CD4-positive, alpha-beta memory T cell (primary cell): Measurements from ENCODE around the gene NUBP2. TPM values are rescaled to one million over a fixed set of nuclear protein-coding genes. Genes with fewer than 3 reads are reported as not detected.

Experiments used
- CTCF ChIA-PET: fragments of 350-600 bp; sonication (Branson Sonifier 250); formaldehyde crosslinking; loops from one replicate; lab custom pipeline; 2021; ENCODE audit warnings: inconsistent platforms; ENCODE audit not compliant: partially characterized antibody; lab: Charles Lee
- POLR2A ChIA-PET: fragments of 350-600 bp; sonication (Branson Sonifier 250); formaldehyde crosslinking; loops from one replicate; lab custom pipeline; 2021; ENCODE audit not compliant: partially characterized antibody; lab: Charles Lee
- DNase-seq, 5 donors: peaks; one replicate each; pipeline versions ENCODE4 v3.0.0 to v3.0.0-alpha.2; 2020 to 2022; ENCODE audit warnings: mixed read lengths in 1 of 5
- H3K27ac ChIP-seq: one replicate; pipeline ENCODE4 v1.7.0; 2013; ENCODE audit warnings: low read depth, low read length
- H3K27me3 ChIP-seq: 2 replicates; pipeline ENCODE4 v1.7.0; 2013; ENCODE audit warnings: mild to moderate bottlenecking, low read length, moderate library complexity; ENCODE audit not compliant: insufficient read depth
- H3K36me3 ChIP-seq: 2 replicates; pipeline ENCODE4 v1.7.0; 2013; ENCODE audit warnings: mild to moderate bottlenecking, low read length, moderate library complexity; ENCODE audit not compliant: insufficient read depth
- H3K4me1 ChIP-seq: 2 replicates; pipeline ENCODE4 v1.7.0; 2013; ENCODE audit warnings: mild to moderate bottlenecking, low read length, moderate library complexity; ENCODE audit not compliant: insufficient read depth
- H3K4me3 ChIP-seq, 2 donors: one replicate each; pipeline ENCODE4 v1.7.0; 2013; ENCODE audit warnings: low read length in 2 of 2, mild to moderate bottlenecking in 1 of 2
- H3K9me3 ChIP-seq, 2 donors: one replicate each; pipeline ENCODE4 v1.7.0; 2013; ENCODE audit warnings: low read length in 2 of 2, control low read depth in 1 of 2; ENCODE audit not compliant: control insufficient read depth in 1 of 2
- H3K27ac Mint-ChIP-seq, 7 donors: one replicate each; pipeline ENCODE4 v1.8.0; 2020 to 2021; ENCODE audit warnings: mixed read lengths in 7 of 7, mild to moderate bottlenecking in 6 of 7, inconsistent platforms in 3 of 7, moderate library complexity in 3 of 7
- H3K27me3 Mint-ChIP-seq, 2 donors: one replicate each; pipeline ENCODE4 v1.8.0; 2020 to 2021; ENCODE audit warnings: mixed read lengths in 2 of 2
- H3K36me3 Mint-ChIP-seq, 2 donors: one replicate each; pipeline ENCODE4 v1.8.0; 2020 to 2021; ENCODE audit warnings: mixed read lengths in 2 of 2, inconsistent platforms in 1 of 2, mild to moderate bottlenecking in 1 of 2
- H3K4me1 Mint-ChIP-seq, 4 donors: one replicate each; pipeline ENCODE4 v1.8.0; 2020 to 2021; ENCODE audit warnings: mixed read lengths in 4 of 4, mild to moderate bottlenecking in 1 of 4
- H3K4me3 Mint-ChIP-seq, 8 donors: one replicate each; pipeline ENCODE4 v1.8.0; 2020 to 2021; ENCODE audit warnings: mixed read lengths in 8 of 8, mild to moderate bottlenecking in 7 of 8, moderate library complexity in 6 of 8, inconsistent platforms in 3 of 8
- H3K9me3 Mint-ChIP-seq, 8 donors: one replicate each; pipeline ENCODE4 v1.8.0; 2020 to 2021; ENCODE audit warnings: mixed read lengths in 8 of 8, mild to moderate bottlenecking in 5 of 8, inconsistent platforms in 3 of 8, moderate library complexity in 1 of 8
- intact Hi-C: fragments of 100-400 bp; cut with micrococcal nuclease; formaldehyde crosslinking; loops from one replicate; pipeline ENCODE4 v1.15.1; 2023
- polyA plus RNA-seq, 2 donors: library from polyadenylated mRNA; unstranded; fragments of 300-500 nt; fragmentation: Illumina TruSeq; gene quantifications; one replicate each; pipeline ENCODE4 v1.2.3, GENCODE V29; 2021
- total RNA-seq, 2 experiments: library from RNA; stranded (reverse); gene quantifications; one replicate each; pipeline ENCODE4 v1.2.3, GENCODE V29; 2021

NUBP2 gene
- total and polyA plus RNA-seq, 4 experiments from 2014 or later = 55.9 to 98.9 (median 68.5) TPM

DNA sequence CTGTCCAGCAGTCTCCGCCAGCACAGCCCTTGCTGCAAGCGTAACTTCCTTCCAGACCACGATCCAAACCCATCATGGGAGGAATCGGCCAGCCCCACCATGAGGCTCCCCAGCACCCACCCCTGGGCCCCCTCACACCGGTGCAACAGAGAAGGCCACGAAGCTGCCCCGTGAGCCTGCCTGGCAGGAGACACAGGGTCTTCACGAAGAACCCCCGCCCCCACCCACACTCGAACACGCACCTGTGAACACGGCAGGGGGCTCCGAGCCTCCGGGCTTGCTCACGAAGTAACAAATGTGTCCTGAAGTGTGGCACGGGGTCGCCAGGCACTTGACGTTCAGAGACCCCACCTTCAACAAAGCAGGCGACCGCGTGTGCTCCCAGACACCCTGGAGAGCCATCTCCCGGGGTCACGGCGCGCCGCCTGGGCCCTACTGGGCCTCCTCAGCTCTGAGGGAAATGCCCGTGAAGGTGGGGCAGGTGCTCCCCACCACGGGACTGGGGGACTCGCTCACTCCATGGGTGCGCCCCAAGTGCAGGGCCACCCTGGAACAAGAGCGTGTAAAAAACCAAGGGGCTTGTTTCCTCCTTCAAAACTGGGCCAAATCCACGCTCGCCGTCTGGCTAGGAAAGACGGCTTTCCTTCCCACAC is 36.2 kb downstream of the NUBP2 start:
- H3K27me3 Mint-ChIP-seq = no peaks in the 10 kb centered on the region
- peaks cover 1 to 5% (median 4%) of the 10 kb centered on the region in 4 donors for H3K4me1 Mint-ChIP-seq
- Histone ChIP-seq H3K4me3 (no peak overlapping the region), H3K27me3 (no peaks in the 10 kb centered on the region), H3K27ac (no peak overlapping the region), H3K36me3 (peaks cover 42% of the 10 kb centered on the region), H3K4me1 (peaks cover 4% of the 10 kb centered on the region), H3K9me3 (no peaks in the 10 kb centered on the region)
- no peak overlapping the region for H3K4me3 Mint-ChIP-seq
- POLR2A ChIA-PET = no interaction called here
- H3K36me3 Mint-ChIP-seq = peaks cover 5 to 25% of the 10 kb centered on the region in 2 donors
- no peaks in the 10 kb centered on the region for H3K9me3 Mint-ChIP-seq
- peak overlapping the region in 2 of 7 donors; percentile 37 to 51 for H3K27ac Mint-ChIP-seq
- CTCF ChIA-PET = no interaction called here
- no peak for DNase-seq
- intact Hi-C loops = no loop called here

DNA sequence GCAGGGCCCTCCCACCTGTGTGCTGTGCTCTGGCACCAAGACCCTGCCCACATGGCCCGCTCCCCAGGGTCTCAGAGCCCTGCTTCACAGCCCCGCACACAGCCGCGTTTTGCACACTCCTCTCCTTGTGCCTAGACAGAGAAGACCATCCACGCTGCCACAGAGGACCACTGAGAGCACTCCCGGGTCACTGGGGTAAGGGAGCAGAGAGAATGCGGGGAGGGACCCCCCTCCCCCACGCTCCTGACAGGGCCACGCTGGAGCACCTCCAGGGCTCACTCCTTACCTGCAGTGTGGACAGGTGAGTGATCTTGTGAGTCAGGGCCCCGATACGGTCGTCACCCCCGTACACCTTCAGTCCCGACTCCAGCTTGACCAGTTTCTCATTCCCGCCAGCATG is 36.9 kb downstream of the NUBP2 start:
- no peaks in the 10 kb centered on the region for H3K9me3 Mint-ChIP-seq
- Histone ChIP-seq H3K9me3 (no peaks in the 10 kb centered on the region), H3K27me3 (no peaks in the 10 kb centered on the region), H3K4me3 (no peak overlapping the region), H3K27ac (no peak overlapping the region), H3K4me1 (peaks cover 10% of the 10 kb centered on the region), H3K36me3 (peaks cover 42% of the 10 kb centered on the region)
- peaks cover 4 to 11% (median 7%) of the 10 kb centered on the region in 4 donors for H3K4me1 Mint-ChIP-seq
- ChIA-PET POLR2A (no interaction called here), CTCF (no interaction called here)
- H3K4me3 Mint-ChIP-seq = no peak overlapping the region
- peaks cover 5 to 24% of the 10 kb centered on the region in 2 donors for H3K36me3 Mint-ChIP-seq
- peak overlapping the region in 2 of 7 donors; percentile 37 to 51 for H3K27ac Mint-ChIP-seq
- DNase-seq = no peak
- H3K27me3 Mint-ChIP-seq = no peaks in the 10 kb centered on the region
- intact Hi-C loops = no loop called here

DNA sequence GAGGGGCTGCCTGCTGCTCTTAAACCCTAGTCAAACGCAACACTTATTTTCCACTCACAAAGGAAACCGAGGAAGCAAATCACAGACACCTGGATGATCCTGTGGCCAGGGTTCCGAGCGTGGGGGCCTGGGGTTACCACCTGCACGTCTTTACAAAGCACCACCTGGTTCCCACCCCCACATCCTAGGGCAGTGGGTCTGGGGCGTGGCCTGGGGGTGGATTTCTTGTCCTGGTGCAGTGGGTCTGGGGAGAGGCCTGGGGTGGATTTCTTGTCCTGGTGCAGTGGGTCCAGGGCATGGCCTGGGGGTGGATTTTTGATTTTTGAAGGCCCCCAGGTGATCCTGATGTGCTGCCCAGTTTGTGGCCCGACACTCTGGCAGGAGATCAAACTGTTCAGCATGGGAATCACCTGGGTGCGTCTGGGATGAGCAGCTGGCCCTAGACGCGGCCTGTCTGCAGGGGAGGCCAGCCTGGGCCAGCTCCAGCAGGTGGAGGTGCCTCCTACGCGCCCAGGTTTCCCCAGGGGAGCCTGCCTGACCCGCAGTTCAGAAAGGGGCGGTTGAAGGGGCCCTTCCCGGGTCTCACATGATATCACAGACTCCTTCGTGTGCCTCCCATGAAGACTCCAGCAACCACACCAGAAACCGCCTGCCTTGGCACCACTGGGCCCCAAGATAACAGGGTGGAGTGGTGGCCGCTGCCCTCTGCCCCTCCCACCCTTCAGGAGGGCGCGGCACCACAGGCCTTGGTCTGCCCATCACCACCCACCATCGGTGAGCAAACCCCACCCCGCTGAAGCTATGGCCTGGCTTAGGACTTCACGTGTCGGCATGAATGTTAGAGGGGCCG is 37.6 kb downstream of the NUBP2 start:
- DNase-seq = no peak
- ChIA-PET CTCF (no interaction called here), POLR2A (no interaction called here)
- no peak overlapping the region for H3K27ac ChIP-seq
- no peaks in the 10 kb centered on the region for H3K9me3 ChIP-seq
- intact Hi-C loops = no loop called here
- no peaks in the 10 kb centered on the region for H3K27me3 ChIP-seq
- no peaks in the 10 kb centered on the region for H3K9me3 Mint-ChIP-seq
- H3K36me3 ChIP-seq = peaks cover 40% of the 10 kb centered on the region
- peaks cover 4 to 20% of the 10 kb centered on the region in 2 donors for H3K36me3 Mint-ChIP-seq
- peak overlapping the region in 1 of 7 donors; percentile 23 for H3K27ac Mint-ChIP-seq
- H3K27me3 Mint-ChIP-seq = no peaks in the 10 kb centered on the region
- peaks cover 17% of the 10 kb centered on the region for H3K4me1 ChIP-seq
- H3K4me3 ChIP-seq = no peak overlapping the region
- peaks cover 5 to 17% (median 11%) of the 10 kb centered on the region in 4 donors for H3K4me1 Mint-ChIP-seq
- H3K4me3 Mint-ChIP-seq = no peak overlapping the region

DNA sequence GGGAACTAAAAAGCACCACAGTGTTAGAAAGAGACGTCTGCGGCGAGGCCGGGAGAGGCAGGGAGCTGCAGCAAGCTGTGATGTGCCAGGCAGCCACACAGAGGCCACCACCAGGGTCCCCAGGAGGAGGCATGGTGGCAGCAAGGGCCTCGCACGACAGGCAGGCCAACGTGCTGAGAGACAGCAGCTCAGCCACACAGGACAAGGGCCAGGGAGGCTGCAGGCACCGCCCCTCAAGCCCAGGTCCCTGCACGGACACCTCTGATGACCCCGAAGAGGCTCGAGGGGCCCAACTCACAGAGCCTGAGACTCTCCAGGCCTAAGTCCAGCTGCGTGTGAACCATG is 38.2 kb downstream of the NUBP2 start:
- H3K36me3 Mint-ChIP-seq = peaks cover 0 to 16% of the 10 kb centered on the region in 2 donors
- intact Hi-C loops = no loop called here
- no peak for DNase-seq
- Histone ChIP-seq H3K9me3 (no peaks in the 10 kb centered on the region), H3K36me3 (peaks cover 38% of the 10 kb centered on the region), H3K27ac (no peak overlapping the region), H3K4me3 (no peak overlapping the region), H3K4me1 (peaks cover 23% of the 10 kb centered on the region), H3K27me3 (no peaks in the 10 kb centered on the region)
- peak overlapping the region in 1 of 7 donors; percentile 31 for H3K27ac Mint-ChIP-seq
- H3K27me3 Mint-ChIP-seq = no peaks in the 10 kb centered on the region
- peaks cover 5 to 23% (median 14%) of the 10 kb centered on the region in 4 donors for H3K4me1 Mint-ChIP-seq
- ChIA-PET POLR2A (no interaction called here), CTCF (no interaction called here)
- H3K4me3 Mint-ChIP-seq = no peak overlapping the region
- H3K9me3 Mint-ChIP-seq = no peaks in the 10 kb centered on the region

DNA sequence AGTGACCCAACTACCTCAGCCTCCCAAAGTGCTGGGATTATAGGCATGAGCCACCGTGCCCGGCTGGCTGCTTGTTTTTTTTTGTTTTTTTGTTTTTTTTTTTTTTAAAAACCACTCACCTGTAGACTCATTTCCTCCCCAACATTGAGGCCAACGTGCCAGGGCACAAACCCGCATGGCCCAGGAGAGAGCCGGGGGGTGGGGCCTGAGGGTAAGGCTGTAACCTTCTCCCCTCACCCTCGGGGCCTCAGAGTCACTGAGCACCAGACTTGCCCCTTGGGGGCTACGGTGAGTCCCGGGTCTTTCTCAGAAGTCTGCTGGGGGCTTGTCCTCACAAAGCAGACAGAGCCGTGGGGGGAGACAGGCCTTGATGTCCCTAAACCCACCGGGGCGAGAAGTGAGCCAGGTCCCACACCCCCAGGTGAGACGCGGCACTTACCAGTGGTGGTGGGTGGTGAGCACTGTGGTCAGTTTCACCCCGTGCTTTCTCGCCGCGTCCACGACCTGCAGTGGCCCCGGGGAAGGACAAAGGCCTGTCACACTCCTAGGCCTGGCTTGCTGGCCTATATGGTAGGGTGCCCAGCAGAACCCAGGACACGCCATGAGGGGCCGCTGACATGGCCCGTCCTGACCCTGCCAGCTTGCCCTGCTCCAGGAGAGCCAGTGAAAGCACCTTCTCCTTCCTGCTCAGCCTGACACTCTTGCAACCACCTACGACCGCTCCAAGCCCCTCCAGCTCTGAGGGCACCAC is 39.3 kb downstream of the NUBP2 start:
- no peaks in the 10 kb centered on the region for H3K9me3 ChIP-seq
- H3K9me3 Mint-ChIP-seq = peaks cover 0 to 2% (median 0%) of the 10 kb centered on the region in 8 donors
- no peak overlapping the region for H3K4me3 ChIP-seq
- DNase-seq = no peak
- peaks cover 30% of the 10 kb centered on the region for H3K36me3 ChIP-seq
- intact Hi-C loops = no loop called here
- peaks cover 5 to 27% (median 15%) of the 10 kb centered on the region in 4 donors for H3K4me1 Mint-ChIP-seq
- H3K27ac Mint-ChIP-seq = no peak overlapping the region
- no peak overlapping the region for H3K4me3 Mint-ChIP-seq
- H3K27me3 Mint-ChIP-seq = no peaks in the 10 kb centered on the region
- CTCF ChIA-PET = no interaction called here
- POLR2A ChIA-PET = no interaction called here
- no peak overlapping the region for H3K27ac ChIP-seq
- H3K36me3 Mint-ChIP-seq = peaks cover 0 to 10% of the 10 kb centered on the region in 2 donors
- peaks cover 23% of the 10 kb centered on the region for H3K4me1 ChIP-seq
- no peaks in the 10 kb centered on the region for H3K27me3 ChIP-seq

DNA sequence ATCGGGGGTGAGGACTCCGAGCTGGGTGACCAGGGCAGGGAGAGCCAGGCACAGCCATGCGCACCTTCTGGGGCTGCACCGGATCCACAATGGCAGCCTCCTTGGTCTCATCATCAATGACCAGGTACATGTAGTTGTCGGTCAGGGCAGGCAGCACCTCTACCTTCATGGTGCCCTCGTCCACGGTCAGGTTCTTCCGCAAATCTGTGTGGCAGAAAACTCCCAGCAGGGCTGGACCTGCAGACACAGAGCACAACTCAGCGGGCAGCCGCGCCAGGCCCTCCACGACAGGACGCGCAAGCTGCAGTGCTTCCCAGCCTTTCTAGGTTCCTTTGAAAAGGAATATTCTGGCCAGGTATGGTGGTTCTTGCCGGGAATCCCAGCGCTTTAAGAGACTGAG is 40.0 kb downstream of the NUBP2 start:
- H3K36me3 ChIP-seq = peaks cover 30% of the 10 kb centered on the region
- H3K27ac Mint-ChIP-seq = no peak overlapping the region

DNA sequence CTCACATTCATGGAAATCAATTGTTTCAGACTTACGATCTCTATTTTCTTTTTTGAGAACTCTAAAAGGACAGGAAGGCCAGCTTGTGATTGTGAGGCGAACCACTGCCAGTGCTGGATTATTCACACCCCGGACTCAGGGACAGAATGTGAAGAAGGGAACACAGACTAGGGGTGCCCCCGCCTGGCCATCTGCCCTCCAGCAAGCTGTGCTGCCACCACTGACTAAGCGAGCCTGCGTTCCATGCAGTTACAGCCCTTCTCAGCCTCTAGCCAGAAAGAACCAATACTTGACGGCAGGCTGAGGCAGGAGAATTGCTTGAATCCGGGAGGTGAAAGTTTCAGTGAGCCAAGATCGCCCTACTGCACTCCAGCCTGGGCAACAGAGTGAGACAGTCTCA is 41.1 kb downstream of the NUBP2 start:
- H3K36me3 ChIP-seq = peaks cover 30% of the 10 kb centered on the region
- H3K4me3 ChIP-seq = no peak overlapping the region
- no peak for DNase-seq
- H3K27me3 ChIP-seq = no peaks in the 10 kb centered on the region
- intact Hi-C loops = no loop called here
- ChIA-PET CTCF (interaction anchor here (1.2 kb wide), 1 partner anchor 36 kb away, joined by 3 read pairs; no protein-coding TSS in a partner anchor), POLR2A (no interaction called here)
- Mint-ChIP-seq H3K36me3 (peaks cover 0 to 9% of the 10 kb centered on the region in 2 donors), H3K9me3 (peaks cover 0 to 2% (median 0%) of the 10 kb centered on the region in 8 donors), H3K27me3 (no peaks in the 10 kb centered on the region), H3K4me1 (peaks cover 10 to 43% (median 26%) of the 10 kb centered on the region in 4 donors), H3K4me3 (peak overlapping the region in 6 of 8 donors; percentile 10 to 64 (median 50)), H3K27ac (peak overlapping the region in 6 of 7 donors; percentile 17 to 79 (median 38))
- no peak overlapping the region for H3K27ac ChIP-seq
- H3K4me1 ChIP-seq = peaks cover 38% of the 10 kb centered on the region
- H3K9me3 ChIP-seq = no peaks in the 10 kb centered on the region

More for the DNA sequence above, 40.0 kb downstream of the NUBP2 start:
- Mint-ChIP-seq H3K4me3 (no peak overlapping the region), H3K9me3 (peaks cover 0 to 2% (median 0%) of the 10 kb centered on the region in 8 donors), H3K27me3 (no peaks in the 10 kb centered on the region), H3K36me3 (peaks cover 0 to 9% of the 10 kb centered on the region in 2 donors), H3K4me1 (peaks cover 9 to 35% (median 21%) of the 10 kb centered on the region in 4 donors)
- ChIA-PET CTCF (interaction anchor here (1.2 kb wide), 1 partner anchor 35 kb away, joined by 3 read pairs; no protein-coding TSS in a partner anchor), POLR2A (no interaction called here)
- intact Hi-C loops = no loop called here
- Histone ChIP-seq H3K27me3 (no peaks in the 10 kb centered on the region), H3K27ac (no peak overlapping the region), H3K4me3 (no peak overlapping the region), H3K9me3 (no peaks in the 10 kb centered on the region), H3K4me1 (peaks cover 29% of the 10 kb centered on the region)
- no peak for DNase-seq
